Lower leg skin (tissue), 4 donors: ENCODE data around the gene MGRN1. TPM values are rescaled to one million over a fixed set of nuclear protein-coding genes. Genes with fewer than 3 reads are reported as not detected.

Experiments
- DNase-seq, 2 donors: peaks; one replicate each; pipeline ENCODE4 v3.0.0-alpha.2; 2019; ENCODE audit warnings: low spot score in 2 of 2
- H3K4me3 ChIP-seq: fragments of 200-600 bp; sonication (generic); 2 replicates; pipeline ENCODE4 v1.5.1; 2017; ENCODE audit warnings: mild to moderate bottlenecking, low read depth; ENCODE audit not compliant: poor library complexity, severe bottlenecking
- POLR2A ChIP-seq, 2 donors: fragments of 450-650 bp; IDR thresholded peaks; one replicate each; pipeline ENCODE4 v1.6.1; 2016 to 2017; ENCODE audit warnings: antibody characterized with exemption in 2 of 2, mild to moderate bottlenecking in 1 of 2, moderate library complexity in 1 of 2
- WGBS, 2 donors: methylation state at CpG; one replicate each; pipeline ENCODE4 v1.1.5; 2018; 5-methylcytosine and 5-hydroxymethylcytosine counted together
- intact Hi-C: fragments of 100-400 bp; cut with DNase I; formaldehyde crosslinking; loops from one replicate; pipeline ENCODE4 v1.15.0; 2023; ENCODE audit warnings: low total_unique reads
- total RNA-seq, 4 donors: library from RNA; depleted of rRNA; stranded (reverse); fragments of >200 nt; gene quantifications; one replicate each; pipeline ENCODE4 v1.1.0, GENCODE V29; 2016
- TF ChIP-seq, protein P1 (sequence below), 3 donors: fragments of 450-650 bp; IDR thresholded peaks; one replicate each; pipeline ENCODE4 v1.5.1; 2016; ENCODE audit warnings: antibody characterized with exemption in 3 of 3, mild to moderate bottlenecking in 3 of 3, moderate library complexity in 2 of 3

MGRN1 gene
- total RNA-seq, 4 donors from 2014 or later, result 35.3 to 53.4 (median 40.1) TPM

DNA sequence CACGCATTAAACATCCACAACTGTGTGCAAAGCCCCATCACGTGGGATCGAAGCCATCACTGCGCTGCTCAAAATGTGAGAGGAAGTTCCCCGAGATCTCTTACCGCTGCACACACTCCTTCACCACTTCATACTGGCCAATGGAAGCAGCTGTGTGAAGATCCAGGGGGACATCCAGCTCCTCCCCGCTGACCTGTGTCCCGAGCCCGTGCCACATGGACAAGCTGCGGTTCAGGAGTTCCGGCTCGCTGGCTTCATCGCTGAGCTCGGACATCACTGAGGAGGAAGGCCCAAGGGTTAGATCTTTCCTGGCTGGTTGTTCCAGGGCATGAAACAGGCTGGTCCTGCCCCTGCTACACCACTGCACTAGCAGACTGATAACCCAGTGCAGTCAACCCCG, 105.2 kb downstream of the MGRN1 start:
- TF ChIP-seq POLR2A (IDR thresholded peaks at IDR 0.05), result no peak
- TF ChIP-seq, protein P1, sequence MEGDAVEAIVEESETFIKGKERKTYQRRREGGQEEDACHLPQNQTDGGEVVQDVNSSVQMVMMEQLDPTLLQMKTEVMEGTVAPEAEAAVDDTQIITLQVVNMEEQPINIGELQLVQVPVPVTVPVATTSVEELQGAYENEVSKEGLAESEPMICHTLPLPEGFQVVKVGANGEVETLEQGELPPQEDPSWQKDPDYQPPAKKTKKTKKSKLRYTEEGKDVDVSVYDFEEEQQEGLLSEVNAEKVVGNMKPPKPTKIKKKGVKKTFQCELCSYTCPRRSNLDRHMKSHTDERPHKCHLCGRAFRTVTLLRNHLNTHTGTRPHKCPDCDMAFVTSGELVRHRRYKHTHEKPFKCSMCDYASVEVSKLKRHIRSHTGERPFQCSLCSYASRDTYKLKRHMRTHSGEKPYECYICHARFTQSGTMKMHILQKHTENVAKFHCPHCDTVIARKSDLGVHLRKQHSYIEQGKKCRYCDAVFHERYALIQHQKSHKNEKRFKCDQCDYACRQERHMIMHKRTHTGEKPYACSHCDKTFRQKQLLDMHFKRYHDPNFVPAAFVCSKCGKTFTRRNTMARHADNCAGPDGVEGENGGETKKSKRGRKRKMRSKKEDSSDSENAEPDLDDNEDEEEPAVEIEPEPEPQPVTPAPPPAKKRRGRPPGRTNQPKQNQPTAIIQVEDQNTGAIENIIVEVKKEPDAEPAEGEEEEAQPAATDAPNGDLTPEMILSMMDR (IDR thresholded peaks at IDR 0.05), result no peak
- 95 to 96% methylated on average over 15 of the region's 15 CpGs for WGBS, 2 donors
- H3K4me3 ChIP-seq, result no peak overlapping the region
- DNase-seq, result no peak
- intact Hi-C loops, result no loop called here

DNA sequence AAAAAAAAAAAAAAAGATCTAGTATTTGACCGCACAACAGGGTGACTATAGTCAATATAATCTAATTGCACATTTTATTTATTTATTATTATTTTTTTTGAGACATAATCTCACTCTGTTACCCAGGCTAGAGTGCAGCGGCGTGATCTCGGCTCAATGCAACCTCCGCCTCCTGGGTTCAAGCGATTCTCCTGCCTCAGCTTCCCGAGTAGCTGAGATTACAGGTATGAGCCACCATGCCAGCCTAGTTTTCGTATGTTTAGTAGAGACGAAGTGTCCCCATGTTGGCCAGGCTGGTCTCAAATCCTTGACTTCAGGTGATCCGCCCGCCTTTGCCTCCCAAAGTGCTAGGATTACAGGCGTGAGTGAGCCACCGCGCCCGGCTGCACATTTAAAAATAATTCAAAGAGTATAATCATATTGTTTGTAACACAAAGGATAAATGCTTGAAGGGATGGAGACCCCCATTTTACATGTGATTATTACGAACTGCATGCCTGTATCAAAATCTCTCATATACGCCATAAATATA, 108.7 kb downstream of the MGRN1 start:
- H3K4me3 ChIP-seq, result peak overlapping the region; percentile 78
- DNase-seq, result no peak
- 32 to 35% methylated on average over 17 of the region's 17 CpGs for WGBS, 2 donors
- intact Hi-C loops, result no loop called here
- TF ChIP-seq, protein P1 (IDR thresholded peaks at IDR 0.05), result no peak
- TF ChIP-seq POLR2A (IDR thresholded peaks at IDR 0.05), result no peak

DNA sequence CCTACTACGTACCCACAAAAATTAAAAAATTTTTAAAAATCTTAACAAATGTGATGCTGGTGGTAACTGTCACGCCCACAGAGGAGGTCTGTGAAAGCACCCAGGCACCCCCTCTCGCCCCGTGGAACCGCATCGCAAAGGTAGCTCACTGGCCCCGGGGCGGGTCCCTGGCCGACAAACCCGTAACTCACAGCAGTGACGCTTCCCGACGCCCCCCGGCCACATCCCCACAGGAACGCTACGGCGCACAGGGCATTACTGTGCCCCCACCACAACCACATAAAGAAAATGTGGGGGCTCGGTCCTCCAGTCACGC, 109.1 kb downstream of the MGRN1 start:
- H3K4me3 ChIP-seq, result peak overlapping the region; percentile 78
- 0% methylated on average over 17 to 19 of the region's 19 CpGs for WGBS, 2 donors
- intact Hi-C loops, result no loop called here
- no peak for DNase-seq
- TF ChIP-seq POLR2A (IDR thresholded peaks at IDR 0.05), result no peak
- TF ChIP-seq, protein P1 (IDR thresholded peaks at IDR 0.05), result no peak

DNA sequence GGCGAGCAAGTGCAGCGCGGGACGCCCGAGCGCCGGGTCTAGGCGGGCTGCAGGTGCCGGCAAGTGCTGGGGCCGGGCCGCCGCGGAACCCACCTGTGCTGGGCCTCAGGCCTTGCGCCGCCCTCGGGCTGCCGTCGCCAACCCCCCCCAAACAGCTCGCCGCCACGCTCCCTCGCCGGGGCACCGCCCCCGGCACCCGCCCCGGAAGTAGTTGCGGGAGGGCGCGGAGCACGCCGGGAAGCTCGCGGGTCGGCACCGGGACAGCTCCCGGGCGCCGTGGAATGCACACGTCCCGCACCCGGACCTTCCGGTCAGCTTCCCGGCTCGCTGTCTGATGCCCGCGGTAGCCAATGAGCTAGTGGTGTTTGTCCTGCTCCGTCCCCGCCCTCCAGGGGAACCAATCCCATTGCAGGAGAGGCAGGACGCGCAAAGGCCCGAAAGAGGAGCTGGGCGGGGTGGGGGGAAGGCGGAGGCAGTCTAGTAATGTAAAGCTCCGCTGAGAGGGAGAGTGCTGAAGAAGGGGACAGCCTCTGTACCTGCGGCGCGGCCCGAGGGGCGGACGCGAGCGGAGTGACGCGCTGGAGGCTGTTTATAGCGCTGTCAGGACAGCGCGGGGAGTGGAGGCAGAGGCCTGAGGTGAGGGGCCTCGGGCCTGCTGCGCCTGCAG, 109.6 kb downstream of the MGRN1 start, which contains the start of the genes ANKS3 and DNAAF8:
ANKS3 (minus strand) TSS at position 209 of the 667 bp plus-strand sequence. CDS start 4,122 bp downstream, outside the sequence.
DNAAF8 (plus strand) TSS at position 475 of the 667 bp plus-strand sequence. CDS start 1,978 bp downstream, outside the sequence.
- intact Hi-C loops, result no loop called here
- 0% methylated on average over 30 to 55 of the region's 70 CpGs for WGBS, 2 donors
- H3K4me3 ChIP-seq, result peak within 1 kb of the TSS; percentile 78
- peak; percentile 92 to 98 for DNase-seq
- no peak for TF ChIP-seq POLR2A (IDR thresholded peaks at IDR 0.05)
- TF ChIP-seq, protein P1 (IDR thresholded peaks at IDR 0.05), result no peak

DNA sequence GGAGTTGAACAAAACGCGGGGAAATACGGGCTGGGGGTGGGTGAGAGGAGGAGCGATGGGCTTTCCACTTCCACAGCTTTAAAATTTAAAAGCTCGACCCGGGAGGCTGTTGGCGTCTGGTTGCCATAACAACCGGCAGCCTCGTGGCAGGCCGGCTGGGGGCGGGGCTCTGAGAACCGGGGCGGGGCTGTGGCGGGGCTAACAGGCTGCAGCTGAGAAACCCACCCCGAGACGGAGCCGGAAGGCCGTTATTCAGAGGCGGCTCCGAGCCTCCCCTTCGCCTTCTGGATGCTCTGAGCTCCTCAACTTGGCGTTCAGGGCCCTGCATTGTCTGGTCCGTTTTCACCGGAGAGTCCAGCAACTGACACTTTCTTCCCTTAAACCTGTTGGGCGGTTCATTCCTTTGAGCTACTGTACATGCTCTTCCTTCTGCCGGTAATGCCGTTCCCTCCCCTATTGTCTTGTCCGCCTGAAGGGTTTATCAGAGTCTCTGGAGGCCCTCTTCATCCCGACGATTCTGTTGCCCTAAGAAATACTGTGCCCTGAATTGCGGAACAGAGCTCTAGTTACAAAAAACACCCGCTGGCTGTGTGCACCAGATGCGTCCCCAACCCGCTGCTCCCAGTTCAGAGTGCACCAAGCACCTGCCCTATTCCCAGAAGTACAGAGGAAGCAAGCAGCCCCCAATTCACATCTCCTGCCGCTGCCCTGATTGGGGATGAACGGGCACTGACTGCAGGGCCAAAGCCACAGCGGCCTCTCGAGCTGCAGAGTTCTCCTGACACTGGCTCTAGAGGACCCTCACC, 110.3 kb downstream of the MGRN1 start:
- intact Hi-C loops, result no loop called here
- H3K4me3 ChIP-seq, result peak overlapping the region; percentile 78
- peak; percentile 83 to 97 for DNase-seq
- WGBS, 2 donors, result 7 to 8% methylated on average over 36 to 38 of the region's 38 CpGs
- no peak for TF ChIP-seq POLR2A (IDR thresholded peaks at IDR 0.05)
- TF ChIP-seq, protein P1 (IDR thresholded peaks at IDR 0.05), result no peak
